Fibroblast of the conjunctiva (primary cell): ENCODE measurements around the gene ENO4.

ENCODE experiments used
- DNase-seq: peaks from one replicate; pipeline ENCODE4 v3.0.0-alpha.2; 2010; ENCODE audit warnings: low read depth

The ENO4 gene

DNA sequence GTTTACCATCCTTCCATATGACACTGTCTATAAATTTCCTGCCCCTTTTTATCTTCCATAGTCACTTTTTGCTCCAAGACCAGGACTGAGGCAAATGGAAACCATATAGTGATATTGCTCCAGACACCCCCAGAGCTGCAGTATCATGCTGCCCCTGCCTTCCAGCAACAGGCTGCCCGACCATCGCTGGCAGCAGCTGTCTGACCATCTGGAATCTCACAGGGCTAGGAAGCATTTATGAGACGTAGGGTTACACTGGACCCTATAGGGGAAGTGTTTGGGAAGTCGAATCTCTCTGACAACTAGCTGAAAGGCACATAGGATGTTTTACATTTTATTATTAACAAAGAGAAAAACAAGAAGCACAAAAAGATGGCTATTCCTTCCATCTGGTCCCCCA is 19.4 kb downstream of the ENO4 start:
- no peak for DNase-seq

DNA sequence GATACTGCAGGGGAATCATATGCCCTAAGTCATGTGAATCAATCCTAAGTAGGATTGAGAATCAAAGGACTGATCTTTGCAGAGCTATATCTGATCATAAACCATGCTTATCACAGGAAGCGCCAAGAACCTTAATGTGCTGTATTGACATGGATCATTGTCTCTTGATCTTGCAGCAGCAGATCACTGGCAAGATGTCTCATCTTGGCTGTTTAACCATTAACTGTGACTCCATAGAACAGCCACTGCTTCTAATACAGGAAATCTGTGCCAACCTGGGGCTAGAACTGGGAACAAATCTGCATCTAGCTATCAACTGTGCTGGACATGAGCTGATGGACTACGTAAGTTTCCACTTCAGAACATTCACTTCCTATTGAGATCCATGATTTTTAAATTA is 21.6 kb downstream of the ENO4 start:
- DNase-seq: no peak

DNA sequence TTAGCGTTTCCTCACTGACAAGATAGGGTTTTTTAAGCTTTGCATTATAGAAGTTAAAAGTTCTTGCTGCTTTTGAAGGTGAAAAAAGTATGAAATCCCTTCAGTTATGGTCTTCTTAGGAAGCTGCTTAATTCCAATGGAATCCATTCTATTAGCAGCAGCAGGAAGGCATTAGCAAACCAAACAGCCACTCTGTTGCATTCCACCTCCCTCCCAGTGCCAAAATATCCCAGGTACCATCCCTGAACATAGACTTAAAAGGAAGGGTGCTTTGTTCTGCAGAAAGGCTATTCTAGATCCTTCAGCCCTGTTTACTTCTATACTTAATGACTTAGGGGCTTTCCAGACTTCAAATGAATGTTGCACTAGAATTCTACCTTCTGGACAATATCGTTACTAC is 23.8 kb downstream of the ENO4 start:
- DNase-seq: no peak

DNA sequence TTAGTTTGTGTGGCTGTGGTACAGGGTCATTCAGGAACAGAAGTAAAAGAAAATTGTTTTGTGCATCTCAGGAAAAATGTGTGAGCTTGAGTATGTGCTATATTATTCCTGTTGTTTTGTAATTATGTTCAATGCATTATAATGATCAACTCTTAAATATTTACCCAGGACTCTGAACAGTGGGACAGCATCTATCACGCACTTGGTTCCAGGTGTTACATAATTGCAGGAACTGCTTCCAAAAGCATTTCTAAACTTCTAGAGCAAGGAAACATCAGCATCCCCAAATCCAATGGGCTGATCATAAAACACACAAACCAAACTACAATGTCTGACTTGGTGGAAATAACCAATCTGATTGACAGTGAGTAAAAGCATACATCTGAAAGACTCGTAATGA is 26.6 kb downstream of the ENO4 start:
- no peak for DNase-seq

DNA sequence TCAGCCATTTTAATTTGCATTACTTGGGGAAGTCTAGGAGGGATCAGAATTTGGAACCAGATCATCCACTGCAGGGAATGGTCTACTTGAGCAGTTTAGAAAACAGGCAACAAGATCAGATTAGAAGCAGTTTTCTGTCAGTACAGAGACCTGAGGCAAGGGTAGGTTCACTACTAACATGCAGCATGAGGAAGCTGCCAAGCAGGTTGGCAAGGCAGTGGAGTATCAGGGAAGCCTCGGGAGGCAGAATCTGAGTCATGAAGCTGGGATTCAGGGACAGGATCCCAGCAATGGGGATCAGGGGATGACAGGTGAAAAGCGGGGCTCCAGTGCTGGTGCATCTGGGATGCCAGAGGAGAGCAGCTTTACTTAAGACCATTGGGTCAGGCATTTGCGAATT is 28.1 kb downstream of the ENO4 start:
- no peak for DNase-seq

DNA sequence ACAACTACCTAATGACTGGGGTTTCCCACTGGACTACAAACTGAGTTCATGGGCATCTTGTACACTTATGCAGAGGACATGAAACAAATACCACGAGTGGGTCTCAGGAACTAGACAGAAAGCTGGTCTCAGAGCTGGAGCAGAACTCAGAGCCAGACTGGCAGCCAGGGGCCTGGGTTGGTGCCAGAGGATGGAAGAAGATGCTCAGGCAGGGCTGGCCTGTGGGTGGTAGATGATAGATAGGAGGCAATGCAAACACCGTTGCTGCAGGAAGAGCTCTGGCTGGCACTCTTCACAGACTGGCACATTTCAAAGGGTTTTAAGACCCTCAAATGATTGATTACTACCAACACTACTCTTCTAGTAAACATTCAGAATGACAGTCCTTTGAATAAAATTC is 28.8 kb downstream of the ENO4 start:
- no peak for DNase-seq

DNA sequence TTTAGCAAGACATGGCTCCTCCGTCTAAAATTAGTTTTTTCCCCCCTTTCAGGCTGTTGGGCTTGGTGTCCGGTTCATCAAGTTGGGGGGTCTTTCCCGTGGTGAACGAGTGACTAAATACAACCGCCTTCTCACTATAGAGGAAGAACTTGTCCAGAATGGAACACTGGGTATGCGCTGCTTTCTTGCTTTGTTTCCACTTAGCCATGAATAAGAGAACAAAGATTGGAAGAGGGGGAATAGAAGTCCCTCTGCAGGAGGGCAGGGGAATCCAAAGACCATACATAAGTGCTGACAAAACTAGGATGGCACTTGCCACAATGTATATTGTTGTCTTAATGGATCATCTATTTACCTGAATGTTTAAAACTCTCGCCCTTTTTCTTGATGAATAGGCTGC is 30.5 kb downstream of the ENO4 start:
- no peak for DNase-seq

DNA sequence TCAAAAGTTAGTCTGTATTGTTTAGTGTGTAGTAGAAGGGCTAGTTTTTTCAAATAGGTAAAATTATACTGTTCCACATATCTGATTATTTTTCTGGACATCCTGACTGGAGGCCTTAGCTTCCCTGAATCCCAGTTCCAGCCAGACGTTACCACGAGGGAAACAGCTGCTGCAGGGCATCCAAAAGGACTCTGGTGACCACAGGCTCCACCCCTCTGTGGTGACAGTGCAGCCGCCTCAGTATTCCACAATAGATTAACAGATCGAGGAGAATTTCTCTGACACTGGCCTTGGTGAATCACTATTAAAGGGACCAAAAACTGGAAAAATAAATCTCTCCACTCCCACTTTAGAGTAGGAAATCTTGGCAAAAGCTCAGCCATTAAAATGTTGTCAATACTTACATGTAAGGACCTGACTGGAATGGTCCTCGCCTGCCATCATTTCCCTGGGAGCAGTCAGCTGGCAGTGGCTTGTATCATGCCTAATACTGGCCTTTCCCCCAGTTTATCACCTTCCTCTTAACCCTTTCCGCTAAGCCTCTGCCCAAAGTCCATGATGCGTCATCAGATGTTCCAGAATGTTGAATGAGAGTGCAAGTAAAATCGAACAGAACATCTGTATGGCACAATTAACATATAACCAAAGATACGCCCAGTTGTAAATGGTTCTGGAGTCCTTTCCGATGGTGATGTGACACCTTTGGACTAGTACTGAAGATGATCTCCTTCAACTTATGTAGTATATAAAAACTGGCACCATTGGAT is 31.6 kb downstream of the ENO4 start:
- no peak for DNase-seq

DNA sequence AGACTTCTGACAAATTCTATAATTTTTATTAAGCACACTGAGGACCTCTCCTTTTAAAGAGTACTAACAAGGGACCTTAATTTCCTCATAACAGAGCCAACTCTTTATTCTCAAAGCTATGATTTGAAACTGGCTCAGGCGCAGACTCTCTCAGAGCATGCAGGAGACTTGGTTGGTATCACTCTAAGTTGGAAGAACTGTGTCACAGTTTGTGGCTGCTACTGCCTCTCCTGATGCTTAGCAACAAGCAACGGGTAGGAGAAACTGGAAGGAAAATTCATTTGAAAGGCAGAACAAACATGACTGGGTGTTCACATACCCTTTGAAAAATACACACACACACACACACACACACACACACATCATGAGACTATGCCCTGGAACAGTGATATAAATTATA is 33.3 kb downstream of the ENO4 start:
- DNase-seq: no peak

DNA sequence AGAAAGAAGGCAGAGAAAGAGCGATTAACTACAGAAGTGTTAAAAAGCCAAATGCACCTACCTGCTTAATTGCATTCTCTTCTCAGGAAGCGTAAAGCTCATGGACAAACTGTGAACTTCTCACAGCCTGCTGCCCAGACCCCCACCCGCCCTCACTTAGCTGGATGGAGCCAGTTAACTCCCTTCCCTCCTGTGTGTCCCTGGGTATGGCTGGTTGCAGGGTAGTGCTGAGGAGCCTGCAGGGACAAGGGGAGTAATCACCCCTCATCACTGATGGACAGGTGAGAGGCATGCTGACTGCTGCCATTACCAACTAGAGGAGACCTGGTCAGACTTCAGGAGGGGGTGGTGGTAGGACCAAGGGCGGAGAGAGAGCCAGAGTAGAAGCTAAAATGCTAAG is 37.5 kb downstream of the ENO4 start:
- no peak for DNase-seq

DNA sequence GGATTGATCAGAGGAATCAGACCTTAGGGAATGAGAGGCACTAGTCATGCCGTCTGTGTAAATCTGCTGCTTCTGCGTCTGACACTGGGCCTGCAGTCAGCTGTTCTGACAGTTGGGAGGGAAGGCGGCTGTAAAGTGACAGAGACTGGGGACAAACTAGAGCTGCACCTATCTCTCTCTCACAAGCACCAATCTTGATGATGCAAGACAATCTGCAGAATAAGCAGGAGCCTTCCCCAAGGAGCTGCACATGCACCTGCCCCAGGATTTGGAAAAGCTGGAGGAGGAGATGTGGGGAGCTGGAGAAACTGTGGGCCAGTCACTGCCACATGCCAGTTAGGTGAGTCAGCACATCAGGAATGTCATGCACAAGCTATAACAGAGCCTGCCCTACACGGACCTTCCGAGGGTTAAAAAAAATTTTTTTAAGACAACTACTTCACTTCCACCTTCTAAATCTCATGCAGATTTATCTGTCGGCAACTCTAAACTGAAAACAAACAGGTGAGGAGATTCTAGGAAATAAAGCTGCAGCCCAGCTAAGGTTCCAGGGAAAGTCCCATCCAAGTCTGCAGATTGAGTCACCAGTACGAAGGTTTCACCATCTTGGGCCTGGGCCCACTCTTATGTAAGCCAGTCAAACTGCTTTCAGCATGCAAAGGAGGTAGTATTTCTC is 39.2 kb downstream of the ENO4 start:
- DNase-seq: peak; percentile 34

DNA sequence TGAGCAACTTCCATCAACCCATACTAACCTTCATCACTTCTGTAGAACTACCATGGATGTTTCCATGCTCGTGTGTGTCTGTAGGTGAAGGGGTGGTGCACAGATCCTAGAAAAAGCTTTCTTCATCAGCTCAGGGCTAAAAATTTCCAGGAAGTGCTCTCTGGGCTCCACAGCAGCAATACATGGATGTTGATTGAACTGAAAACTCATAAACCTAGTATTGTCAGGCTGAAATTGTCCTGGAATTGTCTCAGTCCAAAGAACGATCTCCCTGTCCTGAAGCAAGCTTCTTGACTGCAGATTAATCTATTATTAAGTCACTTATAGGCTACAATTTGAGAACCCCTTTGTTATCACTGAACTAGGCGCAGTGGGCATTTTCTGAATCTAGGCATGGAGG is 39.8 kb downstream of the ENO4 start:
- DNase-seq: no peak

DNA sequence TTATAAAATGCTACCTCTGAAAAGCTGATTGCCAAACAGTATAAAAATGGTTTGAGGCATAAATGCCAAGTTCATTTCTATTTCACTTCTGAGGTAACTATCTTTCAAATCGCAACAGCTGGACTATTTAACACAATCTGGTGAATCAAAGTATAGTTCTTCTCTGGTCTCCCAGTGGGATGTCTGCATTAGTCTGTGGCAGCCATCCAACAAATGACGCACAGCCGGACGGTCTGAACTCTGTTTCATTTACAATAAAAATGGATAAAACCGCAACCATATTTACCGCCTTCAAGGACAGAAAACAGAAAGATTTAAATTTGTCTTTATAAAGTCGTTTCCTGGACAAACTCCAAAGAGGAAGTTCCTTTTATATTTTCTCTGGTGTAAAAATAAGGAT is 41.9 kb downstream of the ENO4 start:
- peak; percentile 64 for DNase-seq

DNA sequence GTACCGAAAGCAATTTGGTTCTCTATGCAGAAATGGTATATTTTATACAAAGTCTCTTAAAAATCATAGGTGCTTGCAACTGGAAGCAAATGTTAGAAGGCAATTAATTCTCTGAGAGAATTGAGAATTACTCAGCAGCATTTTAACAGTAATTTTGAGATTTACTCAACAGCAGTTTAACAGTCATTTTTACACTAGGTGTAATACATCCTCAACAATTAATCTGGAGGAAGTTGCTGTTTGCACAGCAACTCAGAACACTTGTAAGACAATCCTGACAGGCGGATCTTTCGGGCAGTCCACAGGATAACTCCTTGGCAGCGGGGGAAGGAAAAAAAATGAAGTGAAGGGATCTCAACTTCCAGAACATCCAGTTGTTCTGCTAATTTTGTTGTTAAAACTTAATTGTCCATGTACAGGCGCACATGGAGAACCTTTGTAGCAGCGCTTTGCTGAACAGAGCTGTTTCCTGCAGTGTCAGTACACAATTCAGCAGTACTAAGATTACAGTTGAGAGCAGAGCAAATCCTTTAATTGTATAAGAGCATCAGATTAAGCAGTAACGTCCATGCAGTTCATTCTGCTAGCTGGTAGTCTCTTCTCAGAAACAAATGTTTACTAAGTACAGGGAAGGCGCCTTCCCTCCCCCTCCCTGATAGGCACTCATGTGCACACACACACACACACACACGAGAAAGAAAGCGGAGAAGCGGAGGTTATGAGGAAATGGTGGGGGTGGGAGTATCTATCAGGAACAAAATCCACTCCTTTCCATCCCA is 43.8 kb downstream of the ENO4 start:
- no peak for DNase-seq

DNA sequence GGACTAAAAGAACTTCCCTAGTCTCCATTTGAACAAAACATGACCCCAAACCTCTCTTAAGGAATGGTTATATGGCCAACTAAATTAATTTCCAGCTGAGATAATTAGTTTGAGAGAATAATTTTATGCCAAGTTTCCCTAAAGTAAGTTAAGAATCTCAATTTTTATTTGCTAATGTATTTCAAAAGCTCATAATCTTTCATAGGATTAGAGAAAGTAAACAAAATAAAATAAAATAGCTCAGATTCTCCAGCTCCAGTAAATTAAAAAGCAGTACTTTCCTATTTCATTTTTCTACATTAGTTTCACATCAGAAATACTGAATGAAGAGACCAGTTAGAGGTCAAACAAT is 44.4 kb downstream of the ENO4 start:
- DNase-seq: no peak

DNA sequence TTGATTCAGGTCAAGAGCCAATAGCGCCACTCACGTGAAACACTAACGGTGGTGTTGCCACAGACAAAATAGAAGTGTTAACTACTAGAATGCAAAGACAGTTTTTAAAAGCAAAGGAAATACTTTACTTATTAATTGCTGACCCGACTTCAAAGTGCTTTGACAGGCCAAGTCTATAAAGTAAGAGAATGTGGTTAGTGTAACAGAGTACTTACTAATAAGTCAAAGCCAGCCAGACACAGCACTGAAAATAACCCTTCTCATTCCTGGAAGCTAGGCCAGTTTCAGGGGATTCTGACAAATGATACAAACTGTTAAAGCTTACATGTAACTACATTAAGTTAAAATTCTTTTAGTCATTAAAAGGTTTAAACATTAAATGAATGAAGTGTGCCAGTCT is 50.3 kb downstream of the ENO4 start:
- DNase-seq: no peak

DNA sequence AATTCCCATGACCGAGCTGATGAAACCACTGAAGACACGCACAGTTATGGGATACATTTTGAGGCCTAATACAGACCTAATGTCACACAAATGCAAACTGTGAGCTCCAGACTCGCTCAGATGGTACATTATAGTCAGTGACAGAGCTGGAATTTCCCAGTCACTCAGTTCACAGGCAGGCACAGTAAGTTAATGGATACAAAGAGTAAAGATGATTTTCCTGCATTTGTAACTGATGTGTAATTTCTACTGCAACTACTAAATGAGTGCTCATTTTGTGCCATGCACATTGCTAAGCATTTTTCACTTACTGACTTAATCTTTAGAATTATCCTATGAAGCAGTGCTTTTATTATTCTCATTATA is 56.5 kb downstream of the ENO4 start:
- no peak for DNase-seq

DNA sequence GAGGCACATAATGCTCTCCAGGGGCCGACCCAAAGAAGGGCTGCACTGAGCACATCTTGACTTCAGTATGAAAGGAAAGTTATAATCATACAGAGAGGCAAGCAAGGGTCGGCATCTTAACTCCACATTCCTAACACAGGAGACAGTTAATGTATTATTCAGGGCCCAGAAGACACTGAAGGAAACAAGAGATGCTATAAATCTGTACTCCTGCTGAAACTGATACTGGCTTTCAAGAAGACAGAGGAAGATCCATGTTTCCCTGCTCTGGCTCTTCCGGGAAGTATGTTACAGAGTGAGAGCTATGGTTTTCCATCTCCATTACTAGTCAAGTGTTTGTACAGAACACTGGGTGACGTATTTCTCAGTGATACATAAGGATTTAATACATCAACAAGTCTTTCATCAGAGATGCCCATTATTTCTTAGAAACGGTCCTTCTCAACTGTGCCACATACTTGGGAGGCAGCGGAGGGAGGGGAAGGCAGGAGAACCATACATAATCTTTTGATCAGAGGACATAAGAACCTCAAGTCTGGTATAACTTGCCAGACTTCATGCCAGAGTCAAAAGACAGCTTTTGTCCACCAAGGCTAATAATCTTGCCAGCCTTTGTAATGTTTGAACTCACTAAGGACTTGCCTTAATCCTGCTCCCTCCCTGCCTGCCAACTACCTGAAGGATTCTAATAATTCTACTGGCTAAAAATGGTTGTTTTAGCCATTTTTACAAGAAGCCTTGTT is 58.1 kb downstream of the ENO4 start:
- no peak for DNase-seq

DNA sequence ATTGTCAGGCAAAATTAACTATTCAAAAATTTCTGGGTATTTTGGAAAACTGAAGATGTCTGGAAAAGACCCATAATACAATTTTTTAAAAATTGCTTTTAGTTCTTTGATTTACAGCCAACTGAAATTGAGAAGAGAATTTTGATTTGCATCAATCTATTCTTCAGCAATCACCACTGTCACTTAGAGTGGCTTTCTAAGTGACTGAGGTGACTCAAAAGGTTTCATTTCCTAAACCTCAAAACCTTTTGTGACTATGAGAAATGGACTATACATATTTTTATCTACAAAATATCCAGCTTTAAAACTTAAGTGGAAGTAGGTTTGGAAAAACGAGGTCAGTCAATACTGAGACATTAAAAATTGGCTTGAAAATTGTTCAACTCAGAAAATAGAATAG is 60.0 kb downstream of the ENO4 start:
- DNase-seq: no peak

DNA sequence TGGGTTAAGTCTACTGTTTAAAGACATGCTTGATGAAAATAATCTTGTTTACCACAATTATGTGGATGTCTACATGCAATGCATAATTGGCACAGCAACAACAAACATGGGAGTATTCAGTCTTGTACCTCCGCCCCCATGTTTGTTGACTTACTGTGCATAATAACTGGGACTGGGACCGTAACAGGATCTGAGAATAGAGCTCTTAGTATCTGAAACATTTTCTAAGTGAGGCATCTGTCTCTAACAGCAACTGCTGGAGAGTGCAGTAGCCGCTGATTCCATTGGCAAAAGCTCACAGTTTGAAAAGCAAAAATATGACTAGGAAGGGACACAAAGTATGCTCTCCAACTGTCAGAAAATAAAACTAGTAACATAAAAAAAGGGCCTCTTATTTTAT is 61.6 kb downstream of the ENO4 start:
- no peak for DNase-seq

DNA sequence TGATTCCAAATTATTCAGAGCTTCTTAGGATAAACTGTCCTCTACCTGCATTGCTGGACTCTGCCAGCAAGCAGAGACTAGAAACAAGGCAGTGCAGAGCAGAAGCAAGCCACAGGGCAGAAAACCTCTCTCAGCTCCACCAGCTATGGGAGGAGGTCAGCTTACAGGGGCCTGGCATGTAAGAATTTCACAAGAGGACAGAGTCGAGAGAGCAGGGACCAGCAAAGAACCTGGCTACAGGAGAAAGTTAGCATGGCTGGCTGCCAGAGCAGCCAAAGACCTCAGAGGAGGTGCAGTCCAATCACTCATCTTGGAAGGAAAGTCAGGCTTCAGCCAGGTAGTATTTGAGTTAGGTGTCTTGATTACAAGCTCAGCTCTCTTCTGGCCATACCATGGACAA is 62.9 kb downstream of the ENO4 start:
- DNase-seq: no peak

DNA sequence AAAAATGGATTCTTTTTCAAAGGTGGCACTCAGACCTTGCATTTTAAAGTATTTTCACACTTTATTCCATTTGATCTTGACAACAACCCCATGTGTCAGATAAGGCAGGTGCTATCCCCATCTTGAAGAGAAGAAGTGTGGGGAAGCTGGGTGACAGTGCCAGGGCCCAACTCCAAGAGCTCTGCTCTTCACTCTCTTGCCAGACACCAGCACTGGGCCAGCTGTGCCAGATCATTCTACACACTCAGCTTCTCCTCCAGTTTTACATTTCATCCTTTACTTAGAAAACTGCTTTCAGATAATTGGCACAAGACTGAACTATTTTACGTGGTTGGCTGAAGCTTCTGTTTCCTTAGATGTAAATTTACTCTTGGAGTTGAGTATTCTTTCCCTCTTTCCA is 64.4 kb downstream of the ENO4 start:
- no peak for DNase-seq

DNA sequence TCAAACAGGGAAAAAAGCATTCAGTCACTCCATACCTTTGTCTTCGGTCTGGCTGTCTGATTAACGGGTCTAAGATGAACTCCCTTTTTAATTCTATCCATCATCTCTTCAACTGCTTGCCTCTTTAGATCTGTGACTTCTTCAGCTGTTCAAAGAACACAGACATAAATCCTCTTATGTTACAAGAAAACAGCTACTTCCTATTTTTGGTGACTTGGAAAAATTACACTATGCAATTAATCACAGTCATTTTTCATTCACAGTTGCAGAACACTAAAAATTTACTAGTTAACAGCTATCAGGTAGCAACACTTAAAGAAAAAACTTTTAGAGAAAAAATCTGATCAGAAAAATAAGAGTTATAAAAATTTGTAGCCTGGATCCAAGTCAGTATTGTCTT is 66.0 kb downstream of the ENO4 start:
- DNase-seq: no peak
